ENCODE measurements around the gene SLC17A9.

SLC17A9 gene

GRCh38 chr20:62910777-62911497 lies 41.6 kb upstream of the SLC17A9 start:
- H3K36me3 ChIP-seq (ENCODE audit: insufficient read depth, low read length): peaks cover 41% of the 10 kb centered on the region

GRCh38 chr20:62911701-62912280 lies 40.7 kb upstream of the SLC17A9 start:
- peaks cover 34% of the 10 kb centered on the region for H3K36me3 ChIP-seq (ENCODE audit: insufficient read depth, low read length)

More at GRCh38 chr20:62910777-62911497, 41.6 kb upstream of the SLC17A9 start:
- Histone ChIP-seq H3K79me2 (ENCODE audit: control insufficient read depth, insufficient read depth, low read length, unreplicated experiment) (peaks cover 78% of the 10 kb centered on the region), H3K4me3 (ENCODE audit: low read depth, low read length) (no peak overlapping the region), H2AFZ (ENCODE audit: low read length, unreplicated experiment) (no peak overlapping the region), H3K4me1 (ENCODE audit: control insufficient read depth, insufficient read depth, low read length, unreplicated experiment) (peaks cover 14% of the 10 kb centered on the region), H3K27ac (ENCODE audit: low read depth, low read length) (no peak overlapping the region), H3K27me3 (ENCODE audit: insufficient read depth, low read length) (no peaks in the 10 kb centered on the region)

GRCh38 chr20:62913043-62913630 lies 39.4 kb upstream of the SLC17A9 start:
- no peaks in the 10 kb centered on the region for H3K27me3 ChIP-seq (ENCODE audit: insufficient read depth, low read length)
- H3K79me2 ChIP-seq (ENCODE audit: control insufficient read depth, insufficient read depth, low read length, unreplicated experiment): peaks cover 85% of the 10 kb centered on the region
- H3K27ac ChIP-seq (ENCODE audit: low read depth, low read length): no peak overlapping the region
- H3K4me1 ChIP-seq (ENCODE audit: control insufficient read depth, insufficient read depth, low read length, unreplicated experiment): peaks cover 14% of the 10 kb centered on the region
- no peak overlapping the region for H3K4me3 ChIP-seq (ENCODE audit: low read depth, low read length)
- no peak overlapping the region for H2AFZ ChIP-seq (ENCODE audit: low read length, unreplicated experiment)
- peaks cover 25% of the 10 kb centered on the region for H3K36me3 ChIP-seq (ENCODE audit: insufficient read depth, low read length)

More at GRCh38 chr20:62911701-62912280, 40.7 kb upstream of the SLC17A9 start:
- H2AFZ ChIP-seq (ENCODE audit: low read length, unreplicated experiment): no peak overlapping the region
- no peak overlapping the region for H3K4me3 ChIP-seq (ENCODE audit: low read depth, low read length)
- no peaks in the 10 kb centered on the region for H3K27me3 ChIP-seq (ENCODE audit: insufficient read depth, low read length)
- H3K27ac ChIP-seq (ENCODE audit: low read depth, low read length): no peak overlapping the region
- peaks cover 80% of the 10 kb centered on the region for H3K79me2 ChIP-seq (ENCODE audit: control insufficient read depth, insufficient read depth, low read length, unreplicated experiment)
- peaks cover 14% of the 10 kb centered on the region for H3K4me1 ChIP-seq (ENCODE audit: control insufficient read depth, insufficient read depth, low read length, unreplicated experiment)

- Histone ChIP-seq H3K4me1 (ENCODE audit: control insufficient read depth, insufficient read depth, low read length, unreplicated experiment) (peaks cover 17% of the 10 kb centered on the region), H2AFZ (ENCODE audit: low read length, unreplicated experiment) (no peak overlapping the region), H3K79me2 (ENCODE audit: control insufficient read depth, insufficient read depth, low read length, unreplicated experiment) (peaks cover 89% of the 10 kb centered on the region), H3K4me3 (ENCODE audit: low read depth, low read length) (no peak overlapping the region), H3K27me3 (ENCODE audit: insufficient read depth, low read length) (no peaks in the 10 kb centered on the region), H3K27ac (ENCODE audit: low read depth, low read length) (peak overlapping the region; percentile 44; the same call in 1 of the 2 replicates), H3K36me3 (ENCODE audit: insufficient read depth, low read length) (peaks cover 25% of the 10 kb centered on the region)
Measured at GRCh38 chr20:62914436-62914835, 38.1 kb upstream of the SLC17A9 start.

- H3K79me2 ChIP-seq (ENCODE audit: control insufficient read depth, insufficient read depth, low read length, unreplicated experiment): peaks cover 92% of the 10 kb centered on the region
- H3K4me1 ChIP-seq (ENCODE audit: control insufficient read depth, insufficient read depth, low read length, unreplicated experiment): peaks cover 17% of the 10 kb centered on the region
- H3K4me3 ChIP-seq (ENCODE audit: low read depth, low read length): 0 out of 2 replicates have a peak overlapping the region, but pooled peaks have one; percentile 9
- no peaks in the 10 kb centered on the region for H3K27me3 ChIP-seq (ENCODE audit: insufficient read depth, low read length)
- no peak overlapping the region for H2AFZ ChIP-seq (ENCODE audit: low read length, unreplicated experiment)
- H3K27ac ChIP-seq (ENCODE audit: low read depth, low read length): peak overlapping the region; percentile 44; the same call in 1 of the 2 replicates
- peaks cover 20% of the 10 kb centered on the region for H3K36me3 ChIP-seq (ENCODE audit: insufficient read depth, low read length)
Measured at GRCh38 chr20:62914970-62915457, 37.5 kb upstream of the SLC17A9 start.

GRCh38 chr20:62916703-62917476 lies 35.6 kb upstream of the SLC17A9 start:
- Histone ChIP-seq H3K36me3 (ENCODE audit: insufficient read depth, low read length) (peaks cover 6% of the 10 kb centered on the region; the same call in 1 of the 2 replicates), H3K4me1 (ENCODE audit: control insufficient read depth, insufficient read depth, low read length, unreplicated experiment) (peaks cover 17% of the 10 kb centered on the region), H3K27ac (ENCODE audit: low read depth, low read length) (no peak overlapping the region), H3K27me3 (ENCODE audit: insufficient read depth, low read length) (no peaks in the 10 kb centered on the region), H3K79me2 (ENCODE audit: control insufficient read depth, insufficient read depth, low read length, unreplicated experiment) (peaks cover 92% of the 10 kb centered on the region), H2AFZ (ENCODE audit: low read length, unreplicated experiment) (no peak overlapping the region), H3K4me3 (ENCODE audit: low read depth, low read length) (no peak overlapping the region)

- H3K4me1 ChIP-seq (ENCODE audit: control insufficient read depth, insufficient read depth, low read length, unreplicated experiment): peaks cover 20% of the 10 kb centered on the region
- no peak overlapping the region for H3K4me3 ChIP-seq (ENCODE audit: low read depth, low read length)
- H3K79me2 ChIP-seq (ENCODE audit: control insufficient read depth, insufficient read depth, low read length, unreplicated experiment): peaks cover 97% of the 10 kb centered on the region
- H3K27me3 ChIP-seq (ENCODE audit: insufficient read depth, low read length): no peaks in the 10 kb centered on the region
- no peak overlapping the region for H2AFZ ChIP-seq (ENCODE audit: low read length, unreplicated experiment)
- H3K27ac ChIP-seq (ENCODE audit: low read depth, low read length): no peak overlapping the region
- peaks cover 4% of the 10 kb centered on the region; the same call in 1 of the 2 replicates for H3K36me3 ChIP-seq (ENCODE audit: insufficient read depth, low read length)
Measured at GRCh38 chr20:62917720-62918119, 34.8 kb upstream of the SLC17A9 start.

- H3K27me3 ChIP-seq (ENCODE audit: insufficient read depth, low read length): no peaks in the 10 kb centered on the region
- no peak overlapping the region for H3K4me3 ChIP-seq (ENCODE audit: low read depth, low read length)
- H3K79me2 ChIP-seq (ENCODE audit: control insufficient read depth, insufficient read depth, low read length, unreplicated experiment): peaks cover 98% of the 10 kb centered on the region
- no peak overlapping the region for H3K27ac ChIP-seq (ENCODE audit: low read depth, low read length)
- H2AFZ ChIP-seq (ENCODE audit: low read length, unreplicated experiment): no peak overlapping the region
- H3K36me3 ChIP-seq (ENCODE audit: insufficient read depth, low read length): peaks cover 4% of the 10 kb centered on the region; the same call in 1 of the 2 replicates
- H3K4me1 ChIP-seq (ENCODE audit: control insufficient read depth, insufficient read depth, low read length, unreplicated experiment): peaks cover 23% of the 10 kb centered on the region
Measured at GRCh38 chr20:62918147-62918546, 34.4 kb upstream of the SLC17A9 start.

GRCh38 chr20:62918831-62919230 lies 33.7 kb upstream of the SLC17A9 start:
- peaks cover 26% of the 10 kb centered on the region for H3K4me1 ChIP-seq (ENCODE audit: control insufficient read depth, insufficient read depth, low read length, unreplicated experiment)

GRCh38 chr20:62920039-62920645 lies 32.4 kb upstream of the SLC17A9 start:
- Histone ChIP-seq H3K4me1 (ENCODE audit: control insufficient read depth, insufficient read depth, low read length, unreplicated experiment) (peaks cover 31% of the 10 kb centered on the region), H3K36me3 (ENCODE audit: insufficient read depth, low read length) (no peaks in the 10 kb centered on the region), H3K79me2 (ENCODE audit: control insufficient read depth, insufficient read depth, low read length, unreplicated experiment) (peaks cover 98% of the 10 kb centered on the region), H3K4me3 (ENCODE audit: low read depth, low read length) (no peak overlapping the region), H2AFZ (ENCODE audit: low read length, unreplicated experiment) (no peak overlapping the region), H3K27ac (ENCODE audit: low read depth, low read length) (no peak overlapping the region), H3K27me3 (ENCODE audit: insufficient read depth, low read length) (no peaks in the 10 kb centered on the region)

More at GRCh38 chr20:62918831-62919230, 33.7 kb upstream of the SLC17A9 start:
- H3K36me3 ChIP-seq (ENCODE audit: insufficient read depth, low read length): peaks cover 4% of the 10 kb centered on the region; the same call in 1 of the 2 replicates
- peaks cover 98% of the 10 kb centered on the region for H3K79me2 ChIP-seq (ENCODE audit: control insufficient read depth, insufficient read depth, low read length, unreplicated experiment)
- H2AFZ ChIP-seq (ENCODE audit: low read length, unreplicated experiment): no peak overlapping the region
- no peak overlapping the region for H3K27ac ChIP-seq (ENCODE audit: low read depth, low read length)
- no peaks in the 10 kb centered on the region for H3K27me3 ChIP-seq (ENCODE audit: insufficient read depth, low read length)
- no peak overlapping the region for H3K4me3 ChIP-seq (ENCODE audit: low read depth, low read length)
